Measurements from ENCODE around the gene GDPD3. TPM values are rescaled to one million over a fixed set of nuclear protein-coding genes. Genes with fewer than 3 reads are reported as not detected.

Gene GDPD3
- total and polyA plus RNA-seq, 2 experiments from 2014 or later: 0.94 to 1.4 TPM

DNA sequence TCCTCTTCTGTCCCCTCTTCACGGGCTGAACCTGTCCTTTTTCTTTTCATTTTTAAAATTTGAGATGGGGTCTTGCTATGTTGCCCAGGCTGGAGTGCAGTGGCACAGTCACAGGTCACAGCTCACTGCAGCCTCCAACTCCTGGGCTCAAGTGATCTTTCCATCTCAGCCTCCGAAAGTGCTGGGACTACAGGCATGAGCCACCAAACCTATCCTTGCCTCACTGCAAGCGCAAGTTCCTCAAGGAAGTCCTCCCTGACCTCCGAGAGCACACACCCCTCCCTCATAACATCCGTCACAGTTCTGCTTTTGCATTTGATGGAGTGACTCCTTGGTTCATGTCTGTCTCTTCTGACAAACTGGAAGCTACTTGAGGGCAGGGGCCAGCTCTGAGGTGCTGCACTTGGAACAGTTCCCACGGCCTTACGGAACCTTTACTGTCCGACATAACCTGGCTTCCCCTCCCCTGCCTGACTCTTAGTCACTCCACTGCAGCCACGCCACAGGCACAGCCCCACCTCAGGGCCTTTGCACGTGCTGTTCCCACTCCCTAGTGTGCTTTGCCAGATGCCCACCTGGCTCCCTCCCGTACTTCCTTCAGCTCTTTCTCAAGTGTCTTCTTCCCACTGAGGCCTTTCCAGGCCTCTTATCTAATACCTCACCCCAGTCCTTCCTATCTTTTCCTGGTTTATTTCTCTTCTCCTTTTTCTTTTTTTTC is 26.0 kb downstream of the GDPD3 start:
- peaks cover 17% of the 10 kb centered on the region for H3K27me3 Mint-ChIP-seq (ENCODE audit: insufficient read depth, low read depth, poor library complexity)
- H3K36me3 Mint-ChIP-seq (ENCODE audit: low read depth): peaks cover 36% of the 10 kb centered on the region
- Histone ChIP-seq H3K27me3 (ENCODE audit: insufficient read depth) (0 out of 2 replicates have a peak, but pooled peaks cover 3% of the 10 kb centered on the region), H3K36me3 (ENCODE audit: insufficient read depth) (no peaks in the 10 kb centered on the region; the same call in 1 of the 2 replicates), H3K4me1 (ENCODE audit: insufficient read depth) (peaks cover 6% of the 10 kb centered on the region; the same call in 1 of the 2 replicates), H3K79me2 (replicated peaks; ENCODE audit: insufficient read depth) (no peaks in the 10 kb centered on the region), H3K27ac (ENCODE audit: low read depth) (no peak overlapping the region), H3K4me3 (no peak overlapping the region), H3F3A (replicated peaks; ENCODE audit: low read depth) (peaks cover 10% of the 10 kb centered on the region), H2AFZ (no peak overlapping the region), H4K20me1 (replicated peaks; ENCODE audit: insufficient read depth) (no peaks in the 10 kb centered on the region; the same call in 1 of the 2 replicates), H3K9me2 (ENCODE audit: insufficient read depth) (no peaks in the 10 kb centered on the region), H3K4me2 (no peak overlapping the region)
- H3K4me3 Mint-ChIP-seq: no peak overlapping the region; the same call in 2 of the 3 replicates
- H3K4me1 Mint-ChIP-seq: peaks cover 8% of the 10 kb centered on the region; the same call in 2 of the 3 replicates
- no peak for ATAC-seq
- no peaks in the 10 kb centered on the region; the same call in 2 of the 3 replicates for H3K9me3 Mint-ChIP-seq
- no peak overlapping the region for H3K27ac Mint-ChIP-seq
- no peak for DNase-seq (ENCODE audit: low spot score)
- TF ChIP-seq EZH2phosphoT487 (IDR thresholded peaks at IDR 0.05; ENCODE audit: unreplicated experiment): no peak
- TF ChIP-seq CREB1 (CRISPR knock-in tag; IDR thresholded peaks at IDR 0.05; ENCODE audit: low read depth): no peak
- no peak for TF ChIP-seq JUNB (IDR thresholded peaks at IDR 0.05; ENCODE audit: unreplicated experiment)
- TF ChIP-seq, protein P1, sequence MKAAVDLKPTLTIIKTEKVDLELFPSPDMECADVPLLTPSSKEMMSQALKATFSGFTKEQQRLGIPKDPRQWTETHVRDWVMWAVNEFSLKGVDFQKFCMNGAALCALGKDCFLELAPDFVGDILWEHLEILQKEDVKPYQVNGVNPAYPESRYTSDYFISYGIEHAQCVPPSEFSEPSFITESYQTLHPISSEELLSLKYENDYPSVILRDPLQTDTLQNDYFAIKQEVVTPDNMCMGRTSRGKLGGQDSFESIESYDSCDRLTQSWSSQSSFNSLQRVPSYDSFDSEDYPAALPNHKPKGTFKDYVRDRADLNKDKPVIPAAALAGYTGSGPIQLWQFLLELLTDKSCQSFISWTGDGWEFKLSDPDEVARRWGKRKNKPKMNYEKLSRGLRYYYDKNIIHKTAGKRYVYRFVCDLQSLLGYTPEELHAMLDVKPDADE (IDR thresholded peaks at IDR 0.05): no peak
- no peak for TF ChIP-seq STAT1 (IDR thresholded peaks at IDR 0.05; ENCODE audit: unreplicated experiment)
- TF ChIP-seq, protein P2, sequence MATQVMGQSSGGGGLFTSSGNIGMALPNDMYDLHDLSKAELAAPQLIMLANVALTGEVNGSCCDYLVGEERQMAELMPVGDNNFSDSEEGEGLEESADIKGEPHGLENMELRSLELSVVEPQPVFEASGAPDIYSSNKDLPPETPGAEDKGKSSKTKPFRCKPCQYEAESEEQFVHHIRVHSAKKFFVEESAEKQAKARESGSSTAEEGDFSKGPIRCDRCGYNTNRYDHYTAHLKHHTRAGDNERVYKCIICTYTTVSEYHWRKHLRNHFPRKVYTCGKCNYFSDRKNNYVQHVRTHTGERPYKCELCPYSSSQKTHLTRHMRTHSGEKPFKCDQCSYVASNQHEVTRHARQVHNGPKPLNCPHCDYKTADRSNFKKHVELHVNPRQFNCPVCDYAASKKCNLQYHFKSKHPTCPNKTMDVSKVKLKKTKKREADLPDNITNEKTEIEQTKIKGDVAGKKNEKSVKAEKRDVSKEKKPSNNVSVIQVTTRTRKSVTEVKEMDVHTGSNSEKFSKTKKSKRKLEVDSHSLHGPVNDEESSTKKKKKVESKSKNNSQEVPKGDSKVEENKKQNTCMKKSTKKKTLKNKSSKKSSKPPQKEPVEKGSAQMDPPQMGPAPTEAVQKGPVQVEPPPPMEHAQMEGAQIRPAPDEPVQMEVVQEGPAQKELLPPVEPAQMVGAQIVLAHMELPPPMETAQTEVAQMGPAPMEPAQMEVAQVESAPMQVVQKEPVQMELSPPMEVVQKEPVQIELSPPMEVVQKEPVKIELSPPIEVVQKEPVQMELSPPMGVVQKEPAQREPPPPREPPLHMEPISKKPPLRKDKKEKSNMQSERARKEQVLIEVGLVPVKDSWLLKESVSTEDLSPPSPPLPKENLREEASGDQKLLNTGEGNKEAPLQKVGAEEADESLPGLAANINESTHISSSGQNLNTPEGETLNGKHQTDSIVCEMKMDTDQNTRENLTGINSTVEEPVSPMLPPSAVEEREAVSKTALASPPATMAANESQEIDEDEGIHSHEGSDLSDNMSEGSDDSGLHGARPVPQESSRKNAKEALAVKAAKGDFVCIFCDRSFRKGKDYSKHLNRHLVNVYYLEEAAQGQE (IDR thresholded peaks at IDR 0.05; ENCODE audit: unreplicated experiment): no peak
- no peak for TF ChIP-seq EZH2 (IDR thresholded peaks at IDR 0.05; ENCODE audit: low read depth, unreplicated experiment)
- TF ChIP-seq, protein P3, sequence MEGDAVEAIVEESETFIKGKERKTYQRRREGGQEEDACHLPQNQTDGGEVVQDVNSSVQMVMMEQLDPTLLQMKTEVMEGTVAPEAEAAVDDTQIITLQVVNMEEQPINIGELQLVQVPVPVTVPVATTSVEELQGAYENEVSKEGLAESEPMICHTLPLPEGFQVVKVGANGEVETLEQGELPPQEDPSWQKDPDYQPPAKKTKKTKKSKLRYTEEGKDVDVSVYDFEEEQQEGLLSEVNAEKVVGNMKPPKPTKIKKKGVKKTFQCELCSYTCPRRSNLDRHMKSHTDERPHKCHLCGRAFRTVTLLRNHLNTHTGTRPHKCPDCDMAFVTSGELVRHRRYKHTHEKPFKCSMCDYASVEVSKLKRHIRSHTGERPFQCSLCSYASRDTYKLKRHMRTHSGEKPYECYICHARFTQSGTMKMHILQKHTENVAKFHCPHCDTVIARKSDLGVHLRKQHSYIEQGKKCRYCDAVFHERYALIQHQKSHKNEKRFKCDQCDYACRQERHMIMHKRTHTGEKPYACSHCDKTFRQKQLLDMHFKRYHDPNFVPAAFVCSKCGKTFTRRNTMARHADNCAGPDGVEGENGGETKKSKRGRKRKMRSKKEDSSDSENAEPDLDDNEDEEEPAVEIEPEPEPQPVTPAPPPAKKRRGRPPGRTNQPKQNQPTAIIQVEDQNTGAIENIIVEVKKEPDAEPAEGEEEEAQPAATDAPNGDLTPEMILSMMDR (conservative IDR thresholded peaks at IDR 0.05; ENCODE audit: low read depth in 2 of 2): no peak
- no peak for TF ChIP-seq POLR2AphosphoS5 (IDR thresholded peaks at IDR 0.05; ENCODE audit: low read depth)
- TF ChIP-seq NANOG (IDR thresholded peaks at IDR 0.05; ENCODE audit: borderline replicate concordance): no peak
- TF ChIP-seq, protein P4, sequence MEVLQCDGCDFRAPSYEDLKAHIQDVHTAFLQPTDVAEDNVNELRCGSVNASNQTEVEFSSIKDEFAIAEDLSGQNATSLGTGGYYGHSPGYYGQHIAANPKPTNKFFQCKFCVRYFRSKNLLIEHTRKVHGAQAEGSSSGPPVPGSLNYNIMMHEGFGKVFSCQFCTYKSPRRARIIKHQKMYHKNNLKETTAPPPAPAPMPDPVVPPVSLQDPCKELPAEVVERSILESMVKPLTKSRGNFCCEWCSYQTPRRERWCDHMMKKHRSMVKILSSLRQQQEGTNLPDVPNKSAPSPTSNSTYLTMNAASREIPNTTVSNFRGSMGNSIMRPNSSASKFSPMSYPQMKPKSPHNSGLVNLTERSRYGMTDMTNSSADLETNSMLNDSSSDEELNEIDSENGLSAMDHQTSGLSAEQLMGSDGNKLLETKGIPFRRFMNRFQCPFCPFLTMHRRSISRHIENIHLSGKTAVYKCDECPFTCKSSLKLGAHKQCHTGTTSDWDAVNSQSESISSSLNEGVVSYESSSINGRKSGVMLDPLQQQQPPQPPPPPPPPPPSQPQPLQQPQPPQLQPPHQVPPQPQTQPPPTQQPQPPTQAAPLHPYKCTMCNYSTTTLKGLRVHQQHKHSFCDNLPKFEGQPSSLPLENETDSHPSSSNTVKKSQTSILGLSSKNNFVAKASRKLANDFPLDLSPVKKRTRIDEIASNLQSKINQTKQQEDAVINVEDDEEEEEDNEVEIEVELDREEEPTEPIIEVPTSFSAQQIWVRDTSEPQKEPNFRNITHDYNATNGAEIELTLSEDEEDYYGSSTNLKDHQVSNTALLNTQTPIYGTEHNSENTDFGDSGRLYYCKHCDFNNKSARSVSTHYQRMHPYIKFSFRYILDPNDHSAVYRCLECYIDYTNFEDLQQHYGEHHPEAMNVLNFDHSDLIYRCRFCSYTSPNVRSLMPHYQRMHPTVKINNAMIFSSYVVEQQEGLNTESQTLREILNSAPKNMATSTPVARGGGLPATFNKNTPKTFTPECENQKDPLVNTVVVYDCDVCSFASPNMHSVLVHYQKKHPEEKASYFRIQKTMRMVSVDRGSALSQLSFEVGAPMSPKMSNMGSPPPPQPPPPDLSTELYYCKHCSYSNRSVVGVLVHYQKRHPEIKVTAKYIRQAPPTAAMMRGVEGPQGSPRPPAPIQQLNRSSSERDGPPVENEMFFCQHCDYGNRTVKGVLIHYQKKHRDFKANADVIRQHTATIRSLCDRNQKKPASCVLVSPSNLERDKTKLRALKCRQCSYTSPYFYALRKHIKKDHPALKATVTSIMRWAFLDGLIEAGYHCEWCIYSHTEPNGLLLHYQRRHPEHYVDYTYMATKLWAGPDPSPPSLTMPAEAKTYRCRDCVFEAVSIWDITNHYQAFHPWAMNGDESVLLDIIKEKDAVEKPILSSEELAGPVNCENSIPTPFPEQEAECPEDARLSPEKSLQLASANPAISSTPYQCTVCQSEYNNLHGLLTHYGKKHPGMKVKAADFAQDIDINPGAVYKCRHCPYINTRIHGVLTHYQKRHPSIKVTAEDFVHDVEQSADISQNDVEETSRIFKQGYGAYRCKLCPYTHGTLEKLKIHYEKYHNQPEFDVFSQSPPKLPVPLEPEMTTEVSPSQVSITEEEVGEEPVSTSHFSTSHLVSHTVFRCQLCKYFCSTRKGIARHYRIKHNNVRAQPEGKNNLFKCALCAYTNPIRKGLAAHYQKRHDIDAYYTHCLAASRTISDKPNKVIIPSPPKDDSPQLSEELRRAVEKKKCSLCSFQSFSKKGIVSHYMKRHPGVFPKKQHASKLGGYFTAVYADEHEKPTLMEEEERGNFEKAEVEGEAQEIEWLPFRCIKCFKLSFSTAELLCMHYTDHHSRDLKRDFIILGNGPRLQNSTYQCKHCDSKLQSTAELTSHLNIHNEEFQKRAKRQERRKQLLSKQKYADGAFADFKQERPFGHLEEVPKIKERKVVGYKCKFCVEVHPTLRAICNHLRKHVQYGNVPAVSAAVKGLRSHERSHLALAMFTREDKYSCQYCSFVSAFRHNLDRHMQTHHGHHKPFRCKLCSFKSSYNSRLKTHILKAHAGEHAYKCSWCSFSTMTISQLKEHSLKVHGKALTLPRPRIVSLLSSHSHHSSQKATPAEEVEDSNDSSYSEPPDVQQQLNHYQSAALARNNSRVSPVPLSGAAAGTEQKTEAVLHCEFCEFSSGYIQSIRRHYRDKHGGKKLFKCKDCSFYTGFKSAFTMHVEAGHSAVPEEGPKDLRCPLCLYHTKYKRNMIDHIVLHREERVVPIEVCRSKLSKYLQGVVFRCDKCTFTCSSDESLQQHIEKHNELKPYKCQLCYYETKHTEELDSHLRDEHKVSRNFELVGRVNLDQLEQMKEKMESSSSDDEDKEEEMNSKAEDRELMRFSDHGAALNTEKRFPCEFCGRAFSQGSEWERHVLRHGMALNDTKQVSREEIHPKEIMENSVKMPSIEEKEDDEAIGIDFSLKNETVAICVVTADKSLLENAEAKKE (CRISPR knock-in tag; IDR thresholded peaks at IDR 0.05): no peak
